NAMALWA (cell line): ENCODE results near the gene TENM4.

ENCODE experiments used
- DNase-seq: peaks from one replicate; pipeline ENCODE4 v3.0.0-alpha.2; 2015; ENCODE audit warnings: low spot score

TENM4 gene

GRCh38 chr11:79084382-79084781 lies 356.4 kb downstream of the TENM4 start:
- DNase-seq, result no peak

DNA sequence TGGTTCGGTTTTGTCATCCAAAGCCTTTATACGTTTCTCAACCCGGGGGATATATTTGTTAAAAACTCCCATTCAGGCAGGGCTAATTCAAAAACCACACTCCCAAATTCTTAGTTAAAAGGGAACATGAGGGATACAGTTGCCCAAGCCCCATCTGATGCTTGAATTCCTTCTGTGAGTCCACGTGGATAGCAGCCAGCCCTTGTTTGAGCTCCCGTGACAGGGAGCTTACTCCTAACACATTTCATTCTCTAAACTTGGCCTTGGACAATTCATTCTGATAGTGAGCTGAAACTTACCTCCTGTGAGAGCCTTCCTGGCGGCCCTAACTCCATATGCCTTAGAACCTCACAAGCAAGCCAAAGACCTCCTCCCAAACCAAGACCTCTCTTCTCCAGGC lies 357.5 kb downstream of the TENM4 start:
- DNase-seq, result no peak

- no peak for DNase-seq
Observed at GRCh38 chr11:79082907-79083306, 357.9 kb downstream of the TENM4 start.

- DNase-seq, result no peak
Observed at GRCh38 chr11:79082280-79082679, 358.6 kb downstream of the TENM4 start.

- no peak for DNase-seq
Observed at GRCh38 chr11:79081471-79082031, 359.3 kb downstream of the TENM4 start.

GRCh38 chr11:79080551-79080950 lies 360.3 kb downstream of the TENM4 start:
- DNase-seq, result no peak

DNA sequence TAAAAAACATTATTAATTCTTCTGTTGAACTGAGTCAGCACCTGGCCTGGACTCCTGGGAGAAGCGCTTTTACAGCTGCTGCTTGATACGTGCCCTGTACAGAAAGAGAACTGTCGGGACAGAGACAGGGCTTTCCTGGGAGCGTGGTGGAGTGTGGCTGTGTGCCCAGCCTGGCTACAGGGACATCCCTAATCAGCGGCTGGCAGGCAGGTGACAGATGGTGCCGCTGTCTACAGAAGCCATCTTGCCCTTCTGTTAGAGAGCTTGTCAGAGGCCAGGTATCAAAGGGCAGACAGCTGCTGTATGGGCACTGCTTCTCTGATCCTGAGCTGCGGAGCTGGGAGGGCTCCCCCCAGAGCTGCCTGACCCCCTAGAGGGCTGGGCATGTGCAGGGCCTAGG lies 361.8 kb downstream of the TENM4 start:
- DNase-seq, result no peak

DNA sequence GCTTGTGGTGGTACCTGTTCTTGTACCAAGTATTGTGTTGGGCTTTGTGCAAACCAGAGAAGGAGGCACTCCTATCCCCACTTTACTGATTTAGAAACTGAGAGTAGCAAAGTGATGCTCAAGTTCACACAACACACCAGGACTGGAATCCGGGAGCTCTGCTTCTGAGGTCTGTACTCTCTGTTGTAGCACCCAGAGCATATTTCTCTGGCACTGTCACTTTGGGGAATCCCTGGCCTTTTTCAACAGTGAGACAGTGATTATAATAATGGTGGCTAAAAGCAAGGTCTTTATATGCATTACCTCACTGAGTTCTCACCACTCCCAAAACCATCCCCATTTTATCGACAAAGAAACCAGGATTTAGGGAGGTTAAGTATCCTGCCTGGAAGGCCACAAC lies 362.4 kb downstream of the TENM4 start:
- no peak for DNase-seq

- DNase-seq, result no peak
Observed at GRCh38 chr11:79077702-79078330, 363.0 kb downstream of the TENM4 start.

DNA sequence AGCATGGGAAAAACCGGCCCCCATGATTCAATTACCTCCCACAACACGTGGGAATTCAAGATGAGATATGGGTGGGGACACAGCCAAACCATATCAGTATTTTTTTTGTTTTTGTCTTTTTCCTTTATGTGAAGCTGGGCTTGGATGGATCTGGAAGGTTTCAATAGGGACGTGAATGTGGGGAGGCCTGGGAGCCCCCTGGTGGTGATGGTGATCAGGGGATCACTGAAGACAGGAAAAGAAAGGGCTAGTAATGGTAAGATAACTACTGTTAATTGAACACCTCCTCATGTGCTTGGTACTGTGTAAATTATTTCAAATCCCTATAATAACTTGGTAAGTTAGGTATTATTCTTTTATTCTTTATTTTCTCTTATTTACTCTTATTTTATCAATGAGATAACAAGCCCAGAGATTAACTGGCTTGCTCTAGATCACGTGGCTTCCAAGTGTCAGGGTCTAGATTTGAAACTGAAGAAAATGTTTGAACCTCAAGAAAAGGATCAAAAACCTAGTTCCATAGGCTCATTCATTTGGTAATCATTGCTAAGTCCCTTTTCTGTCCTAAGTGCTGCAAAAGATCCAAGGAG lies 364.2 kb downstream of the TENM4 start:
- DNase-seq, result peak; percentile 46

- no peak for DNase-seq
Observed at GRCh38 chr11:79074547-79074946, 366.3 kb downstream of the TENM4 start.

GRCh38 chr11:79071190-79071589 lies 369.6 kb downstream of the TENM4 start:
- no peak for DNase-seq

DNA sequence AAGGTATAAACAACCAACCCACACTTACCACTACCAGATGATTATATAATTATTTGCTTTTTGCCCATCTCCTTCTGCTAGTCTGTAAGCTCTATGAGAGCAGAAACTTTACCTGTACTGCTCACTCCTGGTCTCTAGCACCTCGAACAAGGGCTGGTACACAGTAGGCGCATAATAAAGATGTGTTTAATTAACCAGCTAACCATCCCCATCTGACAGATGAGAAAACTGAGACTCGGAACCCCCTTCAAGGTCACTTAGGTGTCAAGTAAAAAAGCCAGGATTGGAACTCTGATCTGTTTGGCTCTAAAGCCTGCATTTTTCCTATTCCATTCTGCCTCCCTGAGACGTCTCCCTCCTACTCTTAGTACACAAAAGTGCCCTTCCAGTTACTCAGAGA lies 370.3 kb downstream of the TENM4 start:
- DNase-seq, result no peak

GRCh38 chr11:79069504-79069903 lies 371.3 kb downstream of the TENM4 start:
- DNase-seq, result no peak

DNA sequence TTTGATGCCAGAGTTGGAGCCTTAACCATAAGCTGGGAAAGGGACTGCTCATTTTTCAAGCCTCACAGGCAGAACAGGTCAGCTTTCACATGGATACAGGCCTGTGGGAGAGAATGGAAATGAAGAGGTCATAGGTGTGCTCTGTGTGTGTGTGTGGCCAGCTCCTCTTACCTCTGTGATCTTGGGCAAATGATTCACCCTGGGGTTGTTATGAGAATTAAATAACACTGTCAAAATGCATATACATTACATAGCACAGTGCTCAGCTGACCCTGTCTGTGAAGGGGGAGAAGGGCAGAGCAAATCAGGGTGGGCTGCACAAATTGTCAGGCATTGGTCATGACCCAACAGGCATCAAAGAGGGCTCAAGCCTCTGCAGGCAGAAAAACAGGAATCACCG lies 372.5 kb downstream of the TENM4 start:
- no peak for DNase-seq

- no peak for DNase-seq
Observed at GRCh38 chr11:79067352-79067679, 373.5 kb downstream of the TENM4 start.

- no peak for DNase-seq
Observed at GRCh38 chr11:79066456-79067351, 374.1 kb downstream of the TENM4 start.

GRCh38 chr11:79062814-79063762 lies 377.7 kb downstream of the TENM4 start:
- DNase-seq, result peak; percentile 2

DNA sequence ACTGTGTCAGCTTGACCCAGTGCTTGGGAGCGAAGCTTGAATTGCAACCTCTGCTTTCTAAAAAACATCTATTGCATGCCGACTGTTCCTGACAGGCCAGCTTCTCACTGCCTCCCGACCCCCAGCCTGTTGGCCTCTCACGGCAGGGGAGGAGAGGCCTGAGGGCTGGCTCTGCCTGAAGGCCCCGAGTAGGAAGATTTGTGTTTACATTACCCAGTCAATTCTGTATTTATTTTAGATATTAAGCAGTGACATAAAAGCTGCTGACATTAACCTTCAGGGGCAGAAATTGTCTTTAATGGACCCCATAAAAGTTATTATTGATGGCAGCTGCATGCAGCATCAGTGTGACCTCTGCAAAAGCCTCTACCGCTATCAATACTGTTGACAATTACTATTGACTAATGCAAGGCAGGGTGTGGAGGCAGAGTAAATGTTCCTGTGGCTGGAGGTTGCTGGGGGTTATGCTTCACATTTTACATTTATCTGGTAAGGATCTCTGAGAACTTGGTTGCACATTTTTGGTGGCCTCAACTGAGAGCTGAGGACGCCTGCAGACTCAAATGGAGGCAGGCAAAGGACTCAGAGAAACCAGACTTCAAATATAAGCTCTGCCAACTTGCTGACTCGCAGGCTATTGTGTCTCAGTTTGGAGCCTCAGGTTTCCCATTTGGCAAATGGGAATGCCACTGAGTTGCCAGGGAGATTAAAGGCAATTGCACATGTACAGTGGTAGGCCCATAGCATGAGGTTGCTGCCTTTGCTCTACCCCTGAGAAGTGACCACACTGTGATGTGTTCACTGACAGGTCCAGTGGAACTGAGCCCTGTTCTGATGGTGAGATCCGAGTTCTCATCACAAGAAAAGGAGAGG lies 380.5 kb downstream of the TENM4 start:
- DNase-seq, result no peak

GRCh38 chr11:79059141-79059540 lies 381.7 kb downstream of the TENM4 start:
- no peak for DNase-seq
